Measurements from ENCODE around the gene DPEP2NB.
"Not testable (repeated sequence)": the region's sequence is repeated elsewhere in the genome, so short reads cannot be mapped to it uniquely, and the experiment has no call there.

GRCh38 chr16:67998231-67998778 is 17.4 kb downstream of the DPEP2NB start:
- not testable (repeated sequence) for TF ChIP-seq YY1 (IDR thresholded peaks at IDR 0.05); CTCF (IDR thresholded peaks at IDR 0.05; ENCODE audit: low read depth, low read length, missing input control); MAX (IDR thresholded peaks at IDR 0.05); HNF4G (IDR thresholded peaks at IDR 0.05); GABPA (IDR thresholded peaks at IDR 0.05 in 1 of 2, conservative IDR thresholded peaks at IDR 0.05 in 1 of 2); FOXA2 (IDR thresholded peaks at IDR 0.05); TAF1 (conservative IDR thresholded peaks at IDR 0.05); RXRA (IDR thresholded peaks at IDR 0.05); JUND (IDR thresholded peaks at IDR 0.05); RAD21 (IDR thresholded peaks at IDR 0.05); ZBTB33 (IDR thresholded peaks at IDR 0.05); EGR1 (IDR thresholded peaks at IDR 0.05; ENCODE audit: low read depth in 2 of 2)

All from liver (tissue), 3 donors.